Caki2 (cell line): ENCODE results near the gene USP32. TPM values are rescaled to one million over a fixed set of nuclear protein-coding genes. Genes with fewer than 3 reads are reported as not detected.
"Not testable (repeated sequence)": the region's sequence is repeated elsewhere in the genome, so short reads cannot be mapped to it uniquely, and the experiment has no call there.

Experiments used
- DNase-seq: peaks from one replicate; pipeline ENCODE4 v3.0.0-alpha.2; 2015; ENCODE audit warnings: low read depth
- in situ Hi-C: cut with HindIII; loops from 2 replicates; pipeline ENCODE4 v1.10.0; 2016; ENCODE audit warnings: low sequenced_read_pairs, low pct_unique_long_range_greater_than_20kb, mixed read lengths
- total RNA-seq: library from RNA; depleted of rRNA; stranded (reverse); fragments of >200 nt; shearing (Covaris generic); gene quantifications from 2 replicates; pipeline ENCODE4 v1.2.3, GENCODE V29; 2014; ENCODE audit warnings: low replicate concordance

Gene USP32
- total RNA-seq, 1 experiment from 2014 or later, result 17.2 TPM

DNA sequence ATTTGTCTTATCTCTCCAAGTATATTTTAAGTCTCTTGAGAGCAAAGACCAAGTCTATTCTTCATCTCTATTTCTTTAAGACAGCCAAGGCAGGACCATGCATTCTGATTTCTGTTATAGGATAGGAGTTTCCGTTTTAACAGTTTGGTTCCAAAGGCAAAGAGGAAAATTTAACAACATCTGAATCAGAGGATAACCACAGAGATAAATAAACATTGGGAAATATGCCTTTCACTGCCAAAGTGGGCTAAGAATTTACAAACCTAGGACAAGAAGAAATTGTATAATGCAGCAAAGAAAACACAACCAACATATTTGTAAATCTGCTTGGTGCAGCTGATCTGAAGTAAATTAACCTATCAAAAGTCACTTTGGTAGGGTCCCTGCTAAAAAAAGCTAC lies 37.7 kb downstream of the USP32 start:
- in situ Hi-C loops, result no loop called here
- no peak for DNase-seq

DNA sequence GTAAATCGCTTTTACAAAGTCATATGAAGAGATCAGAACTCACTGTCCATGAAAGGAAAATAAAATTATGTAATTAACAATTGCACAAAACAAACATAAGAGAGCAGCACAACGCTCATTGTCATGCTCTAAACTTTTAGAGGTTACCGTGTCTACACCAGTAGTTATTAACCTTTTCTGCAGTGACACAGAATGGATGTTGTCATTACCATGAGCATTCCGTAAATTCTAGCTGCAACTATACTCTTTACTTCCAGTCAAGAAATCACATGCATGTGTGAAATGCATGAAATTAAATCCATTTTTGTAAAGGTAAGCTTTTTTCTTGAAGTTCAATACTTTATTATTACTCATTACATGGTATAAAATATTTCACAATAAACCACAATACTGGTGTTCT lies 38.2 kb downstream of the USP32 start:
- in situ Hi-C loops, result no loop called here
- no peak for DNase-seq

DNA sequence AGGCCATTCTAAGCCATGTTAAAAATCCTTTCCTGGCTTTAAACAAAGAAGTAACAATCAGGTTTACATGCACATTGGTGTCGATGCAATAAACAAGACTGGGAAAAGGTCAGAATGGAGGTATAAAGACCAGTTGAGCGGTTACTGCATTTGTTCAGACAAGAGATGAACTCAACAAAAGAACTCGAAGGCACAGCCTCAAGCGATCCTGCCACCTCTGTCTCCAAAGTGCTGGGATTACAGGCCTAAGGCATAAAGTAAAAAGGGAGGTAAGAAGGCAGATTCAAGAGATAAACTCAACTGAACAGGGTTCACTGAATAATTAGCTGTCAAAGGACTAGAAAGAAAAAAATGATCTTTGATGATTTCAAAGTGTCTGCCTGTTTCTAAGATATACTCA lies 39.4 kb downstream of the USP32 start:
- in situ Hi-C loops, result no loop called here
- no peak for DNase-seq

DNA sequence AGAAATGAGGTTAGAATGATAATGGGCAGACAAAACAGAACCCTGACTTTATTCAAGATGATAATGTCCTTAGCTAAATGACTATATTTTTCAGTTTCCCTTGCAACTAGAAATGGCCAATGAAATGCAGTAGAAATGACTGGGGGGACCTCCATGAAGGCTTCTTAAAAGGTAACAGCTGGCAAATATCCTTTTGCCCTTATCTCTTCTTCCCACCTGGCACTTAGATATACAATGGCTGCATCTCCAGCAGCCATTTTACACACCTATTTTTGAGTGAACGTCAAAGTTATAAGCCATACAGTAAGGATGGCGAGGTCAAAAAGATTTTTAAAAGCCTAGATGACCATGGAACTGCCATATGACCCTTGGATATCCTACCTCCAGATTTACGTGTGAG lies 39.9 kb downstream of the USP32 start:
- no peak for DNase-seq
- in situ Hi-C loops, result no loop called here

DNA sequence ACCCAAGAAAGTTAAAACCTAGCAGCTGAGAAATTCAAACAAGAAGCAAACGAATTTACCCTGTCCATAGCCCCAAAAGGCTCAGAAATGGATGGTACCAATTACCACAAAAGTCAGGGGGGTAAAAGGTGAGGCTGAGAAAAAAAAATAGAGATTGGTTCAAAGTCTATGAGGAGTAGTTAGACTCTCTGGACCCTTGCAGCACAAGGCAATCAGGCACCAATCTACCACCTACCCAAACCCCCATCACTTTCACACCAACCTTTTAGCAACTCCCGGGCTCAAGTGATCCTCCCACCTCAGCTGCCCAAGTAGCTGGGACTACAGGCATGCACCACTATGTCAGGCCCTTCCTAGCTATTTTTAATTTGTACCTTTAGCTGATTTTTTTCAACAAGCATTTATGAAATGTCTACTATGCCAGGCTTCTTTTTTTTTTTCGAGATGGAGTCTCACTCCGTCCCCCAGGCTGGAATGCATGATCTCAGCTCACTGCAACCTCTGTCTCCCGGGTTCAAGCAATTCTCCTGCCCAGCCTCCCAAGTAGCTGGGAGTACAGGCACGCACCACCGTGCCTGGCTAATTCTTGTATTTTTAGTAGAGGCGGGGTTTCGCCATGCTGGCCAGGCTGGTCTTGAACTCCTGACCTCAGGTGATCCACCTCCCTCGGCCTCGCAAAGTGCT lies 40.8 kb downstream of the USP32 start:
- no peak for DNase-seq
- in situ Hi-C loops, result no loop called here

DNA sequence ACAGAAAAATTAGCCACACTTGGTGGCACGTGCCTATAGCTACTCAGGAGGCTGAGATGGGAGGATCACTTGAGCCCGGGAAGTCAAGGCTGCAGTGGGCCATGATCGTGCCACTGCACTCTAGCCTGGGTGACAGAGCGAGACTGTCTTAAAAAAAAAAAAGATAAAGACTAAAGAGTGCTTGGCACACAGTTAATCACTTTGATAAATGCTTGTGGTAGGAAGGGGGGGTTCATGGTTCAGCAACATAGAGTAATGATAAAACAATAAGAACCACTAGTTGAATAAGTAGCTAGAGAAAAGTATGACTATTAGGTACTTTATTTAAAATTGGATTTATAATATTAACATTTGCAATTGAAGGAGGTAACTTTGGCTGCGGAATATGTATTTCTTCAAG lies 43.3 kb downstream of the USP32 start:
- no peak for DNase-seq
- in situ Hi-C loops, result no loop called here

DNA sequence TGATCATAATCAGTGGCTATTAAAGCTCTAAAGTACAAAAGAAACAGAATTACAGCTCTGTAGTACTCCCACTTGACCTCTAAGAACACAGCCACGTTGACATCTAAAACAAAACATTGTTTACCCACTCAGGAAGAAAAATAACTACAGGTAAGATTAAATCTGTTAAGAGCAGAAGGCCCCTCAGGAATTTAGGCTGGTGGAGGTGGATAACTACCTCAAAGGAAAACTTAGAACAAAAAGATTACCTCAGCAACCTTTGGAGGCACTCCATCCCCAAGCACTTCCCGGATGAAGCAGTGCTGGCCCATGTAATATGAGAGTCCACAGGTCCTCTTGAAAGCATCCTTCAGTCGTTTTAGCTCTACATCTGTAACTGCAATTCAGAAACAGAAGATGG lies 46.7 kb downstream of the USP32 start:
- in situ Hi-C loops, result no loop called here

DNA sequence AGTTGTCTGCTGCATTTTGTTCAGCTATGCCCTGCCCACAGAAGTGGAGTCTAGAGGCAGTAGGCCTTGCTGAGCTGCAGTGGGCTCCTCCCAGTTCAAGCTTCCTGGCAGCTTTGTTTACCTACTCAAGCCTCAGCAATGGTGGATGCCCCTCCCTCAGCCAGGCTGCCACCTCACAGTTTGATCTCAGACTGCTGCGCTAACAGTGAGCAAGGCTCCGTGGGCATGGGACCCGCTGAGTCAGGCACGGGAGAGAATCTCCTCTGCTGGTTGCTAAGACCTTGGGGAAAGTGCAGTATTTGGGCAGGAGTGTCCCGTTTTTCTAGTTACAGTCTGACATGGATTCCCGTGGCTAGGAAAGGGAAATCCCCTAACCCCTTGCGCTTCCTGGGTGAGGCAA lies 49.4 kb downstream of the USP32 start:
- in situ Hi-C loops, result not testable (repeated sequence)

More for the DNA sequence above, 46.7 kb downstream of the USP32 start:
- no peak for DNase-seq

DNA sequence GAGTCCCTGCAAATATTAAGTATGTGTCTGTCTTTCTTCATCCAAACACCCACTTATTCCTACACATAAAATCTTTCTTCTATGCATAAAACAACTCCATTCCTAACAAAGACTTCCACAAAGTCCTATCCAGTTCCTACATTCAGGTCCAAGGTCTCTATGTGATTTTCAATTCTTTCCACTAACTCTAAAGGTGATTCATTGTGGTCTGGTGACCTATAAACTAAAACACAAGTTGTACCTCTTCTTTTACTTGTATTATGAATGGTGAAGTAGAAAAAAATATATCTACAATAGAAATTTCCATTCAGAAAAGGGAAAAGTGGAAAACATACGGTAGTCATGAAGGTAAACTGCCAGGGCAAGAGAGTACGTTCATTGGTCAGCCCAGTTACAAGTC lies 56.6 kb downstream of the USP32 start:
- in situ Hi-C loops, result no loop called here

More for the DNA sequence above, 49.4 kb downstream of the USP32 start:
- peak; percentile 48 for DNase-seq

DNA sequence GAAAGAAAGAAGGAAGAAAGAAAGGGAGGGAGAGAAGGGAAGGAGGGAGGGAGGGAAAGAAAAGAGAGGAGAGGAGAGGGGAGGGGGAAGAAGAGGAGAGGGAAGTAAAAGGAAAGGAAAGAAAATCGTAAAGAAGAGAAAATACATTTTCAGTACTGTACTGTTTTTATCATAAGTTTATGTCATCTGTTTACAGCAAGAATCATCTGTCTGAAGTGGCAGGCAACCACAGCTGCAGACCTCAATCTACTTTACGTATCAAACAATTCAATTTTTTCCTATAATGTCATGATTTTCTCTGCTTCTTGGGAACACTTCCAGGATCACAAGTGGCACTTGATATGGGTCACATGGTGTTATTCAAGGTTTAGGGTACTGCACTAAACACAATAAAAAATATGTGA lies 58.3 kb downstream of the USP32 start:
- no peak for DNase-seq
- in situ Hi-C loops, result no loop called here

More for the DNA sequence above, 56.6 kb downstream of the USP32 start:
- DNase-seq, result no peak

DNA sequence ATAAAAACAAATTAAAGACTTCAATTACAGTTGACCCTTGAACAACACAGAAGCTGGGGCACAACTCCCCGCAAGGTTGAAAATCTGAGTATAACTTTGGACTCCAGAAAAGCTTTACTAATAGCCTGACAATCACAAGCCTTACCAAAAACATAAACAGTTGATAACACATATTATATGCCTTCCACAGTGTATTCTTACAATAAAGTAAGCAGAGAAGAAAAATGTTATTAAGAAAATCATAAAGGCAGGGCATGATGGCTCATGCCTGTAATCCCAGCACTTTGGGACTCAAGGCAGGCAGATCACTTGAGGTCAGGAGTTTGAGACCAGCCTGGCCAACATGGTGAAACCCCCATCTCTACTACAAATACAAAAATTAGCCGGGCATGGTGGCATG lies 58.9 kb downstream of the USP32 start:
- DNase-seq, in situ Hi-C loops: not testable (repeated sequence)

DNA sequence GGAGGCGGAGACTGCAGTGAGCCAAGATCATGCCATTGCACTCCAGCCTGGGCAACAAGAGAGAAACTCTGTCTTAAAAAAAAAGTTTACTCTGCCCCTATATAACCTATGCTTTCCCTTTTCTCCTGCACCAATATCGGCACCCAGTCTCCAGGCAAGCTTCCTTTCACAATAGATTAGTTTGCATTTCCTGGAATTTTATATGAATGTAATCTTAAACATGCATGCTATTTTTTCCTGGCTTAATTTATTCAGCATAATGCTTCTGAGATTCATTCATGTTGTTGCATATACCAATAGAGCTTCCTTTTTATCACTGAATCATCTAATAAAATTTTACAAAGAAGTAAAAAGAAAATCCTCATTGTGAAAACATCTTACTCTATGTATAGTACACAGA lies 59.4 kb downstream of the USP32 start:
- in situ Hi-C loops, result no loop called here
- DNase-seq, result no peak

DNA sequence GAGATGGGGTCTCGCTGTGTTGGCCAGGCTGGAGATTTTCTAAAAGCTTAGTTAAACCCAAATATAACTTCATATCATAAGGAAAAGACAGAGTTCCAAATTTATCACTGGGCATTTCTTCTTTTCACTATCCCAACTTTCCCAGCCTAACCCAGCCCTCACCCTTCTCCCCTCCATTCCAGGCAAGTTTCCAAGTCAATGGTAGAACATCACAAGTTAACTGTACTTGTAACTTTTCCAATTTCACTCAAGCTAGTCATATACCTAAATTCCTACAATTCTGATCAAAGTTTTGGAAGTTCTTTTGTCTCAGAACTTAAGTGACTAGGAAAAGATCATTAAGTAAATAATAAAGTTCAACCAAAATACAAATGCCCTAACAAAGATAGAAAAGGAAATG lies 61.2 kb downstream of the USP32 start:
- in situ Hi-C loops, result no loop called here
- no peak for DNase-seq

DNA sequence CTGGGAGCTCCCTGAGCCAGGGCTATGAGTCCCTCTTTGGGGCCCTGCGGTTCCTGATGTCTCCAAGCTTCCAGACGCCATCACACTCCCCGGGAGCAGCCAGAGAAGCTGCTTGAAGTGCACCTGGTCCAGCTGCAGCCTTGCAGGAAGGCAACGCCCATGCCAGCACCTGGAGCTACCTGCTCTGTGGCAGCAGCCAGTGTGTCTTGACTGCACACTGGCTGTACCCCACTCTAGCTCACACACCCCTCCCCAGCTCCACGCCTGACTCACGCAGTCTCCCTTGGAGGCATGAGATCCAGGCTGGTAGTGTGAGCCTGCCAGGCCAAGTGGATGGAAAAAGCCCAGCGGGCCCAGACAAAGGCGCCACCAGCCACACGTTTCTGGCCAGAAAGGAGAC lies 63.3 kb downstream of the USP32 start:
- in situ Hi-C loops, result no loop called here
- no peak for DNase-seq

DNA sequence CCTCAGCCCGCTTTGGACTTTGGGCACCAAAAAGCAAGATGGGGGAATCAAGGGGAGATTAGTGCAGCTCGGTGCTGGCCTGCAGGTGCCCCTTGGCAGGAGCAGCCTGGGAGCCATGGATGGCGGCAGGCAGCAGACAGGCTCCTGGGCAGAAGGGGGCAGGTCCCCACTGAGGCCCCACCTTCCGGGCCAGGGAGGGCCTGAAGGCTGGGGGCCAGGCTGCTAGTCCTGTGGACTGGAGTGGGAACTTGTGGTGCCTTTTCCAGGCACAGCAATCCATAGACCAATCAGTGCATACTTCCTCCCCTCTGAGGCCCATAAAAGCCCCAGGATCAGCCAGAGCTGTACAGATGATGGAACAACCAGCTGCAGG lies 64.0 kb downstream of the USP32 start:
- DNase-seq, result no peak

DNA sequence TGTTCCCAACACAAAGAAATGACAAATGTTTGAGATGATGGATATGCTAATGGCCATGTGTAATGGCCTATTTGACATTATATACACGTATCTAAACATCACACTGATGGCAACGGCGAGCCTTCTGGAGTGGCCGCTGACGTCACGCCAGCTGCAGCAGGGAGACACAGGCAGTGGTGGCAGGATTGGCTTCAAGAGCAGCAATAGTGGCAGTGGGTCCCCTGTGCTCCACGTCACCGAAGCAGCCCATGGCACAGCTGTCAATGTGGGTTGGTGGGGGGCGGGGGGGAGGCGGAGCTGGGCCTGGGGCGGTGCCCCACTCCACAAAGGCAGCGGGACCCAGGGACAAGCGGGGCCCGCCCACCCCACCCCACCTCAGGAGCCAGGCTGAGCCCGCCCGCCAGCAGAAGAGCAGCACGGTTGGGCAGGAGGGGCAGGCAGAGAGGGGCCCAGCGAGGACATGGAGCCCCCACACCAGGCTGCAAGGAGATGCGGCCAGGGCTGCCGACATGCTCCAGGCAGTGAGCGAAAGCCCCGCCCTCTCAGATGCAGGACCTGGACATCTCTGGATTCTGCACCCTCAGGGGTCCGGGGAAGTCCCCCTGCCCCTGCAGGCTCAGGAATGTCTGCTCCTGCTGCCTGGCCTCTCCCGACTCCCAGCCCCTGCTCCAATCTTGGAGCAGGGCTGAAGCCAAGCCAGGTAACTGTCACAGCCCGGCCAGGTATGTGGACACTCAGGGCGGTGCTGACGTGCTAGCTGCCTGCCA lies 64.6 kb downstream of the USP32 start:
- in situ Hi-C loops, result no loop called here

More for the DNA sequence above, 64.0 kb downstream of the USP32 start:
- in situ Hi-C loops, result no loop called here

DNA sequence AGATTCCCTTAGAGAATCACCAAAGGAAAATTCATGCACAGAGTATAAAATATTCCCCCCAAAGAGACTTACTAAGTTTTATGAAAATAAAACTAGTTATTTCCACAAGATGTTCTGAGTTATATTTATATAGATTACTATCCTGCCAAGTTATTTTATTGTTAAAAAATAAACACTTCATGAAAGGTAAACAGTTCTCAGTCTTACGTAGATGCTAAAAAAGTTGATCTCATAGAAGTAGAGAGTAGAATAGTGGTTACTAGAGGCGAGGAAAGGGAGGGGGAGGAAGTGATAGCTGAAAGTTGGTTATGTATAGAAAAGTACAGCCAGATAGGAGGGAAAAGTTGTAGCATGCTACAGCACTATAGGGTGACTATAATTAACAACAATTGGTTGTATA lies 65.2 kb downstream of the USP32 start:
- in situ Hi-C loops, result no loop called here
- DNase-seq, result no peak

More for the DNA sequence above, 64.6 kb downstream of the USP32 start:
- no peak for DNase-seq

DNA sequence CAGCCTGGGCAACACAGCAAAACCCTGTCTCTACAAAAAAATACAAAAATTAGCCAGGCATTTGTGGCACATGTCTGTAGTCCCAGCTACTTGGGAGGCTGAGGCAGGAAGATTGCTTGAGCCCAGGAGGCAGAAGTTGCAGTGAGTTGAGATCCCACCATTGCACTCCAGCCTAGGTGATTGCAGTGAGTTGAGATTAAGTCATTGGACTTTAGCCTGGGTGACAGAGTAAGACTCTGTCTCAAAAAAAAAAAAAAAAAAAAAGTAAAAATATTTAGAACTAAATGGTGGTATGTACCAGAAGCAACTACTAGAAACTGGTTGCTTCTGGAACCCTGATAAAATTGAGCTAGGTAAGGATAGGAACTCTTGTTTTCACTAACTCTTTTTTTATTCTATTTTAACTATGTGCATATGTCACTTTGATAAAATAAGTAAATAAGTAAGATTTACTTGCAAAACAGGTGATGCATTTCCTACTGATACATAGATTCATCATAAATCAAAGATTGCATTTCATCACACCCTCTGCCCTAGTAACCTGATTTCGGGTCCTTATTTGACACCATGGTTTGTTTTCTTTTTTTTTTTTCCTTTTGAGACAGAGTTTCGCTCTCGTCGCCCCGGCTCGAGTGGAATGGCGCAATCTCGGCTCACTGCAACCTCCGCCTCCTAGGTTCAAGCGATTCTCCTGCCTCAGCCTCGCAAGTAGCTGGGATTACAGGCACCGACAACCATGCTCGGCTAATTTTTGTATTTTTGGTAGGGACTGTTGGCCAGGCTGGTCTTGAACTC lies 66.0 kb downstream of the USP32 start:
- in situ Hi-C loops, result no loop called here
- no peak for DNase-seq

DNA sequence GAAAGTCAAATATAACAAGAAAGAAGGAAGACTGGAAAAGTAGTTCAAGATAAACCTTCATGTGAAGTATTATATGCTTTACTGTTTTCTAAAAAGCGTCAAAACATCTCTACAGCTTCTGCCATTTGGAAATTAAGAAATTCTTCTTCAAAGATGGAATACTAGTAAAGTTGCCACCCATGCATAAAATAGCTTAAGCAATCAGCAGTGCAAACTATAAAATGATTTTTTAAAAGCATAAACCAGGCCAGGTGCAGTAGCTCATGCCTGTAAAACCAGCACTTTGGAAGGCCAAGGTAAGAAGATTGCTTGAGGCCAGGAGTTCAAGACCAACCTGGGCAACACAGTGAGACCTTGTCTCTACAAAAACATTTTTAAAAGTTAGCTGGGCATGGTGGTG lies 68.2 kb downstream of the USP32 start:
- in situ Hi-C loops, result no loop called here
- no peak for DNase-seq
